GM19395 (cell line): Measurements from ENCODE around the gene ACSL3.

ENCODE experiments used
- ATAC-seq: cut with Tn5 transposase; IDR thresholded peaks from one replicate; pipeline ENCODE4 v1.9.1; 2021; ENCODE audit warnings: mild to moderate bottlenecking, moderate library complexity; ENCODE audit not compliant: unreplicated experiment

The ACSL3 gene

GRCh38 chr2:222939208-222939856 is 78.5 kb downstream of the ACSL3 start:
- peak; percentile 71 for ATAC-seq

- no peak for ATAC-seq
Measured at GRCh38 chr2:222939979-222940378, 79.1 kb downstream of the ACSL3 start.

- ATAC-seq: no peak
Measured at GRCh38 chr2:222941510-222942032, 80.7 kb downstream of the ACSL3 start.

GRCh38 chr2:222942561-222942960 is 81.7 kb downstream of the ACSL3 start:
- ATAC-seq: no peak

- ATAC-seq: no peak
Measured at GRCh38 chr2:222942977-222943376, 82.1 kb downstream of the ACSL3 start.

- peak; percentile 85 for ATAC-seq
Measured at GRCh38 chr2:222943820-222944219, 83.0 kb downstream of the ACSL3 start.

GRCh38 chr2:222944552-222944951 is 83.7 kb downstream of the ACSL3 start:
- ATAC-seq: no peak

- ATAC-seq: no peak
Measured at GRCh38 chr2:222944971-222945740, 84.3 kb downstream of the ACSL3 start.

- ATAC-seq: no peak
Measured at GRCh38 chr2:222945887-222946286, 85.1 kb downstream of the ACSL3 start.

- ATAC-seq: no peak
Measured at GRCh38 chr2:222946700-222947287, 86.0 kb downstream of the ACSL3 start.

GRCh38 chr2:222949073-222949472 is 88.2 kb downstream of the ACSL3 start:
- ATAC-seq: no peak

GRCh38 chr2:222949690-222950323 is 89.0 kb downstream of the ACSL3 start:
- no peak for ATAC-seq

GRCh38 chr2:222950638-222951285 is 89.9 kb downstream of the ACSL3 start:
- ATAC-seq: no peak

- no peak for ATAC-seq
Measured at GRCh38 chr2:222952204-222952603, 91.4 kb downstream of the ACSL3 start.

GRCh38 chr2:222955008-222955407 is 94.2 kb downstream of the ACSL3 start:
- ATAC-seq: no peak

- no peak for ATAC-seq
Measured at GRCh38 chr2:222959358-222959757, 98.5 kb downstream of the ACSL3 start.

- peak; percentile 61 for ATAC-seq
Measured at GRCh38 chr2:222960126-222960525, 99.3 kb downstream of the ACSL3 start.

GRCh38 chr2:222963641-222964040 is 102.8 kb downstream of the ACSL3 start:
- ATAC-seq: no peak

- no peak for ATAC-seq
Measured at GRCh38 chr2:222964376-222965031, 103.7 kb downstream of the ACSL3 start.

- ATAC-seq: no peak
Measured at GRCh38 chr2:222965555-222965954, 104.7 kb downstream of the ACSL3 start.
